ENCODE results near the gene SYNJ2. TPM values are rescaled to one million over a fixed set of nuclear protein-coding genes. Genes with fewer than 3 reads are reported as not detected.
A peak's percentile ranks its signal among the peaks of the same experiment; 100 is the strongest.

The SYNJ2 gene
- total RNA-seq, 1 donor from 2014 or later: 4.5 TPM

DNA sequence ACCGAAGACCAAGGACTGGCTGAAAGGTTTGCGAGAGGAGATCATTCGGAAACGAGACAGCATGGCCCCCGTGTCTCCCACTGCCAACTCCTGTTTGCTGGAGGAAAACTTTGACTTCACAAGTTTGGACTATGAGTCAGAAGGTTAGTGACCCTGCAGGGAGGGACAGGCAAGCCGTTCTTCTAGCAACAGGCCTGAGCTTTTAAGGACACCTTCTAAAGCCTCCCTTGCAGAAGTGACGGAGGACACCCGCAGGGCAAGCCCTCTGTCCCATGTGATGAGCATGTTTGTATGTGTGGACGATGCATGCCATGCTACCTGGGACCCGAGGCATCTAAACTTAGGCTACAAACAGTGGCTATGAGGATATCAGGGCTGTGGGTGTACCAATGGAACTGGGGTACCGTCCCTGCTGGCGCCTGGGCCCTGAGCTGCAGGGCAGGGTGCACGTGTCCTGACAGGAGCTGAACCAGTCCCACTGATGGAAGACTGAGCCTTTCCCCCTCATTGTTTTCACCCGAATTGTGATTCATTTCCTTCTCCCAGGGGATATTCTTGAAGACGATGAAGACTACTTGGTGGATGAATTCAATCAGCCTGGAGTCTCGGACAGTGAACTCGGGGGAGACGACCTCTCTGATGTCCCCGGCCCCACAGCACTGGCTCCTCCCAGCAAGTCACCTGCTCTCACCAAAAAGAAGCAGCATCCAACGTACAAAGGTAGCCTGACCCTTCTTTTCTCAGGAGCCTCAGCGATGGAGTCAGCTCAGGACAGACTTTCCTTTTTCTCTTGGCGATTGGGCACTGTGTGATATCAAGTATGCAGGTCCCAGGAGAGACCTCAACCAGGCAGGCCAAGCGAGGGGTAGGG, 102.0 kb downstream of the SYNJ2 start:
- Histone ChIP-seq H3K9me3 (no peaks in the 10 kb centered on the region), H3K36me3 (peaks cover 27% of the 10 kb centered on the region), H3K27me3 (ENCODE audit: low read depth) (no peaks in the 10 kb centered on the region), H3K4me1 (no peaks in the 10 kb centered on the region), H3K4me3 (no peak overlapping the region), H3K27ac (no peak overlapping the region)
- no peak for DNase-seq
- intact Hi-C loops (cut with DNase I): no loop called here
- TF ChIP-seq, protein P1, sequence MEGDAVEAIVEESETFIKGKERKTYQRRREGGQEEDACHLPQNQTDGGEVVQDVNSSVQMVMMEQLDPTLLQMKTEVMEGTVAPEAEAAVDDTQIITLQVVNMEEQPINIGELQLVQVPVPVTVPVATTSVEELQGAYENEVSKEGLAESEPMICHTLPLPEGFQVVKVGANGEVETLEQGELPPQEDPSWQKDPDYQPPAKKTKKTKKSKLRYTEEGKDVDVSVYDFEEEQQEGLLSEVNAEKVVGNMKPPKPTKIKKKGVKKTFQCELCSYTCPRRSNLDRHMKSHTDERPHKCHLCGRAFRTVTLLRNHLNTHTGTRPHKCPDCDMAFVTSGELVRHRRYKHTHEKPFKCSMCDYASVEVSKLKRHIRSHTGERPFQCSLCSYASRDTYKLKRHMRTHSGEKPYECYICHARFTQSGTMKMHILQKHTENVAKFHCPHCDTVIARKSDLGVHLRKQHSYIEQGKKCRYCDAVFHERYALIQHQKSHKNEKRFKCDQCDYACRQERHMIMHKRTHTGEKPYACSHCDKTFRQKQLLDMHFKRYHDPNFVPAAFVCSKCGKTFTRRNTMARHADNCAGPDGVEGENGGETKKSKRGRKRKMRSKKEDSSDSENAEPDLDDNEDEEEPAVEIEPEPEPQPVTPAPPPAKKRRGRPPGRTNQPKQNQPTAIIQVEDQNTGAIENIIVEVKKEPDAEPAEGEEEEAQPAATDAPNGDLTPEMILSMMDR (IDR thresholded peaks at IDR 0.05): no peak
- no peak for ATAC-seq

DNA sequence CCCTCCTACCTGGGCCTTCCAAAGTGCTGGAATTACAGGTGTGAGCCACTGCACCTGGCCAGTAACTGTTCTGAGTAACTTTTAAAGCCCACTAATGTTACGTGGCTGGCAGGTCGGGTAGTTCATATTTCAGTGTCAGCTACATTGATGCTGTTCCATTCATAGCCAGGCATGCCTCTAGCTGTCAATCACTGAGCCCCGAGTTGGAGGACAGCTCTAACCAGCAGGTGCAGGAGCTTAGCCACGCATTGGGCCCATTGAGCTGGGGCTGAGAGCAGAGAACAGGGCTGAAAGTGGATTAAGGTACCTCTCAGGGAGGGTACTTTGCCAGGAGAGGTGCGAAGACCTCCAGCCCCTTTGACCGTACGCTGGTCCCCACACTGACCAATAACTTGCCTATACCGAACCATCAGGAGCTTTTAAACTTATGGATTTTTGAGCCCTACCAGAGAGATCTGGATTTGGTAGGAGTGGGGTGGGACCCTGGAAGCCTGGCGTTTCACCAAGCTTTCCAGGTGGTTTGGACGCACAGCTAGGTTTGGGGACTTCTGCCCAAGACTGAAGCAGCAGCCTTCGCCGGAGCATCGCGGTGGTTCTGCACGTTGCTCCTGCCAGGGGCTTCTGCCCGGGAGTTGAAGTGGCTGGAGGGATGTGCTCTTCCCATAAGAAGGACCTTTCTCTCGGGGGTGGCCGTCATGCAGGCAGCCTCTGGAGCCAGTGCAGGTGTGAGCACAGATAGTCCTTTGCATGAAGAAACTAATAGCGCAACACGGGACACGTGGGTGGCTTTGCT, 103.8 kb downstream of the SYNJ2 start:
- Histone ChIP-seq H3K4me3 (no peak overlapping the region), H3K36me3 (peaks cover 29% of the 10 kb centered on the region), H3K9me3 (no peaks in the 10 kb centered on the region), H3K27ac (no peak overlapping the region), H3K4me1 (no peaks in the 10 kb centered on the region), H3K27me3 (ENCODE audit: low read depth) (no peaks in the 10 kb centered on the region)
- intact Hi-C loops (cut with DNase I): no loop called here
- TF ChIP-seq, protein P1 (IDR thresholded peaks at IDR 0.05): no peak
- no peak for DNase-seq
- no peak for ATAC-seq

DNA sequence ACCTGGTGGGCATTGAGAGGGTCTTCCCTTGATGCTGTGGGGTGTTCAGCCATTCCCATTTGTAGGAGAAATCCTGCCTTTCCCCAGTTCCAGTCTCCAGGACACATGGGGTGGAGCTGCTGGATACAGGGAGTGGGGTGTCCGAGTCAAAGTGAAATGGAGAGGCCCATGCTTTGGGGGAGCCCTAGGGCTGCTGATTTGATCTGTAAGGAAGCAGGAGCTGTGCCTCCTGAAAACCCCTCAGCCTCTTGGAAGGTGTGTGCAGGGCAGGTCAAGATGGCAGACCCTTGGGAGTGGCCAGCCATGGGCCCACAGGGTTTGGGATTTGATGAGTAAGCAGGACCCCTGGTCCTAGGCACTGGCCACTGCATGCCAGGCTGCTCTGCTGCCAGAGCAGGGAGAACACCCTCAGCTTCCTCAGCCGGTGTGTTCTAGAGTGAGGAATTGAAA, 104.4 kb downstream of the SYNJ2 start:
- ATAC-seq: peak; percentile 38 to 68
- Histone ChIP-seq H3K9me3 (no peaks in the 10 kb centered on the region), H3K36me3 (peaks cover 29% of the 10 kb centered on the region), H3K4me1 (no peaks in the 10 kb centered on the region), H3K27me3 (ENCODE audit: low read depth) (no peaks in the 10 kb centered on the region), H3K4me3 (peak overlapping the region; percentile 23), H3K27ac (no peak overlapping the region)
- intact Hi-C loops (cut with DNase I): no loop called here
- DNase-seq: no peak
- TF ChIP-seq, protein P1 (IDR thresholded peaks at IDR 0.05): no peak

DNA sequence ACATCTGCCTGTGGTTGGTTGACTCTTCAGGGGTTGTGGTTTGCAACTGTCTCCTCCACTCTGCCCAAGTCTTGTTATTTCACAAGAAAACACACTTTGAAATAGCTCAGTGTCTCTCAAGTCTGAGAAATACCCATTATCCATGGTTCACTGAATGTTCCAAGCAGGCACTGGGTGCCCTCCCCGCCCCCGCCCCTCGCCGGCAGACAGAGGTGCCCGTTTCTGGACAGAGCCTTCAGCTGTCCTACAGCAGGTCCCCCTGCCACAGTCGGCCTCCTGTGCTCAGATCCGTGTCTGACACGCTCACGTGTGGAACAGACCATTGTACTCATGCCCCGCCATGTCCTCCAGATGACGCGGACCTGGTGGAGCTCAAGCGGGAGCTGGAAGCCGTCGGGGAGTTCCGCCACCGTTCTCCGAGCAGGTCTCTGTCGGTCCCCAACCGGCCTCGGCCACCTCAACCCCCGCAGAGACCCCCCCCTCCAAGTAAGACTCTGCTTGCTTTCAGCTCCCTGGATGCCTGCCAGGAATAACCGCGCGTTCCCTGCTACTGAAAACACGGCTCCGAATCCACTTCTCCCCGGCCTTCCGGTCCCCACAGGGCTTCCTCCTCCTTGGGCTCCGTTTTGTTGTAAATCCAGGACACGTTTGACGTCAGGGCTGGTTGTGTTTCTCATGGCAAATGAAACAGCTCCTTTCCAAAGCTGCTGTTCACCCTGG, 105.0 kb downstream of the SYNJ2 start:
- Histone ChIP-seq H3K4me1 (no peaks in the 10 kb centered on the region), H3K36me3 (peaks cover 28% of the 10 kb centered on the region), H3K4me3 (peak overlapping the region; percentile 23), H3K27me3 (ENCODE audit: low read depth) (no peaks in the 10 kb centered on the region), H3K27ac (no peak overlapping the region), H3K9me3 (no peaks in the 10 kb centered on the region)
- TF ChIP-seq, protein P1 (IDR thresholded peaks at IDR 0.05): no peak
- ATAC-seq: peak; percentile 44 to 51
- peak; percentile 63 for DNase-seq
- intact Hi-C loops (cut with DNase I): no loop called here

DNA sequence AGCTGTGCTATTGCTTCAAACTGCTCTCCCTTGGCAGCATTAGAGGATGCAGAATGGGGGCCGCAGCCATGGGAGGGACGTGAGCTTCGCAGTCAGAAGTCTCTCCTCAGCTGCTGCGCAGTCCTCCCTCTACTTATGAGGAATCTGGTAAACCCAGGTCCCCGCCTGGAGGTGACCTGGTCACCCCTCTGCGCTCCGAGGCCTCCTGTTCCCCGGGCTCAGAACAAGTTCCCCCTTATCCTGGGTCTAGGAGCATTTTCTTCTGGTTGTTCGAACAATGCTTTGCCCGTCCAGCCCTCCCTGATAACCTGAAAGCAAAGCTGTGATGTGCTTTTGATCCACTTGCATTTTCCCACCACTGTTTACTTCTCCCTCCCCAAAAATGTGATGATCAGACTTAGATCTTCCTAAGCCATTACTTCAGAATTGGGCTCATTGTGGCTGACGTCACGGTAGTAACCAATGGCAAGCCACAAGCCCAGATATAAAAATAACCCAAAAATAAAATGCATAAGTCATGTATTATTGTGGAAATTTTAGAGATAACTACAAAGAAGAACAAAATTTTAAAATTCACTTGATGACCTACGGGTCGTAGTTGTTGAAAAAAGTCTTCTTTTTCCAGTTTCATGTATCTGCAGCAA, 105.7 kb downstream of the SYNJ2 start:
- H3K36me3 ChIP-seq: peaks cover 25% of the 10 kb centered on the region
- no peaks in the 10 kb centered on the region for H3K9me3 ChIP-seq
- ATAC-seq (peak in 1 of 2 donors; percentile 7), DNase-seq (no peak)
- TF ChIP-seq, protein P1 (IDR thresholded peaks at IDR 0.05): no peak
- H3K27me3 ChIP-seq (ENCODE audit: low read depth): no peaks in the 10 kb centered on the region
- no peaks in the 10 kb centered on the region for H3K4me1 ChIP-seq
- no peak overlapping the region for H3K27ac ChIP-seq
- H3K4me3 ChIP-seq: peak overlapping the region; percentile 23
- intact Hi-C loops (cut with DNase I): no loop called here
